Measurements from ENCODE around the gene HSP90AA1.
"Not testable (repeated sequence)": the region's sequence is repeated elsewhere in the genome, so short reads cannot be mapped to it uniquely, and the experiment has no call there.

DNA sequence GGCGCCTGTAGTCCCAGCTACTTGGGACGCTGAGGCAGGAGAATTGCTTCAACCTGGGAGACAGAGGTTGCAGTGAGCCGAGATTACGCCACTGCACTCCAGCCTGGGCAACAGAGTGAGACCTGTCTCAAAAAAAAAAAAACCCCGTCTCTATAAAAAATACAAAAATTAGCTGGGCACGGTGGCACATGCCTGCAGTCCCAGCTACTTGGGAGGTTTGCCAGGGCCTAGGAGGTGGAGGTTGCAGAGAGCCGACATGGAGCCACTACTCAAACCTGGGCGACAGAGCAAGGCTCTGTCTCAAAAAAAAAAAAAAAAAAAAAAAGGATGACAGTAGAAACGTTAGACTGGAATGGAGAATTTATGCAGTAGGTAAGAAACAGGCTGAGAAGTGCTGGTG lies 47.2 kb upstream of the HSP90AA1 start:
- TF ChIP-seq, protein P1, sequence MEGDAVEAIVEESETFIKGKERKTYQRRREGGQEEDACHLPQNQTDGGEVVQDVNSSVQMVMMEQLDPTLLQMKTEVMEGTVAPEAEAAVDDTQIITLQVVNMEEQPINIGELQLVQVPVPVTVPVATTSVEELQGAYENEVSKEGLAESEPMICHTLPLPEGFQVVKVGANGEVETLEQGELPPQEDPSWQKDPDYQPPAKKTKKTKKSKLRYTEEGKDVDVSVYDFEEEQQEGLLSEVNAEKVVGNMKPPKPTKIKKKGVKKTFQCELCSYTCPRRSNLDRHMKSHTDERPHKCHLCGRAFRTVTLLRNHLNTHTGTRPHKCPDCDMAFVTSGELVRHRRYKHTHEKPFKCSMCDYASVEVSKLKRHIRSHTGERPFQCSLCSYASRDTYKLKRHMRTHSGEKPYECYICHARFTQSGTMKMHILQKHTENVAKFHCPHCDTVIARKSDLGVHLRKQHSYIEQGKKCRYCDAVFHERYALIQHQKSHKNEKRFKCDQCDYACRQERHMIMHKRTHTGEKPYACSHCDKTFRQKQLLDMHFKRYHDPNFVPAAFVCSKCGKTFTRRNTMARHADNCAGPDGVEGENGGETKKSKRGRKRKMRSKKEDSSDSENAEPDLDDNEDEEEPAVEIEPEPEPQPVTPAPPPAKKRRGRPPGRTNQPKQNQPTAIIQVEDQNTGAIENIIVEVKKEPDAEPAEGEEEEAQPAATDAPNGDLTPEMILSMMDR (IDR thresholded peaks at IDR 0.05; ENCODE audit: borderline replicate concordance, extremely low read depth, low read length, poor library complexity, severe bottlenecking): not testable (repeated sequence)
- TF ChIP-seq EZH2 (IDR thresholded peaks at IDR 0.05; ENCODE audit: borderline replicate concordance, low read depth, low read length, severe bottlenecking): not testable (repeated sequence)
